C4-2B (cell line): ENCODE results near the gene TMTC4.
"Not testable (repeated sequence)": the region's sequence is repeated elsewhere in the genome, so short reads cannot be mapped to it uniquely, and the experiment has no call there.

ENCODE experiments used
- CTCF ChIP-seq: fragments of 450-650 bp; conservative IDR thresholded peaks from 2 replicates; pipeline ENCODE4 v1.5.1; 2017; ENCODE audit warnings: mild to moderate bottlenecking
- ZFX ChIP-seq: fragments of 450-650 bp; IDR thresholded peaks from 2 replicates; pipeline ENCODE4 v1.6.1; 2017

- TF ChIP-seq CTCF, ZFX: not testable (repeated sequence)
These were observed 97.4 kb downstream of the TMTC4 start for GRCh38 chr13:100577239-100577638.
